ENCODE measurements around the gene ACSS3. TPM values are rescaled to one million over a fixed set of nuclear protein-coding genes. Genes with fewer than 3 reads are reported as not detected.
"Not testable (repeated sequence)": the region's sequence is repeated elsewhere in the genome, so short reads cannot be mapped to it uniquely, and the experiment has no call there.

Gene ACSS3
- not detected for polyA plus RNA-seq (2012; ENCODE audit: missing spikeins)

- TF ChIP-seq POLR2A (IDR thresholded peaks at IDR 0.05; ENCODE audit: low read depth, low read length) (no peak), TAF1 (IDR thresholded peaks at IDR 0.05; ENCODE audit: borderline replicate concordance, low read depth, low read length) (no peak), POLR2AphosphoS5 (IDR thresholded peaks at IDR 0.05; ENCODE audit: low read depth, low read length) (no peak)
- FAIRE-seq (no peak), DNase-seq (ENCODE audit: insufficient read length) (no peak)
Measured at GRCh38 chr12:81077686-81078441, at the start of gene ACSS3. ACSS3 (plus strand) TSS chr12:81078079; CDS start chr12:81078121, 42 bp downstream.

- no peak for TF ChIP-seq POLR2AphosphoS5 (IDR thresholded peaks at IDR 0.05; ENCODE audit: low read depth, low read length)
- no peak for TF ChIP-seq TAF1 (IDR thresholded peaks at IDR 0.05; ENCODE audit: borderline replicate concordance, low read depth, low read length)
- no peak for TF ChIP-seq POLR2A (IDR thresholded peaks at IDR 0.05; ENCODE audit: low read depth, low read length)
- FAIRE-seq: no peak
- no peak for DNase-seq (ENCODE audit: insufficient read length)
Measured at GRCh38 chr12:81034926-81035325, 43.0 kb upstream of the ACSS3 start.

GRCh38 chr12:81039231-81039630, 38.6 kb upstream of the ACSS3 start:
- DNase-seq (ENCODE audit: insufficient read length) (no peak), FAIRE-seq (no peak)
- TF ChIP-seq POLR2AphosphoS5 (IDR thresholded peaks at IDR 0.05; ENCODE audit: low read depth, low read length): no peak
- no peak for TF ChIP-seq TAF1 (IDR thresholded peaks at IDR 0.05; ENCODE audit: borderline replicate concordance, low read depth, low read length)
- no peak for TF ChIP-seq POLR2A (IDR thresholded peaks at IDR 0.05; ENCODE audit: low read depth, low read length)

- no peak for DNase-seq (ENCODE audit: insufficient read length)
- no peak for TF ChIP-seq TAF1 (IDR thresholded peaks at IDR 0.05; ENCODE audit: borderline replicate concordance, low read depth, low read length)
- no peak for TF ChIP-seq POLR2A (IDR thresholded peaks at IDR 0.05; ENCODE audit: low read depth, low read length)
- no peak for TF ChIP-seq POLR2AphosphoS5 (IDR thresholded peaks at IDR 0.05; ENCODE audit: low read depth, low read length)
- FAIRE-seq: no peak
Measured at GRCh38 chr12:81043979-81044740, 33.7 kb upstream of the ACSS3 start.

GRCh38 chr12:81064971-81065370, 12.9 kb upstream of the ACSS3 start:
- not testable (repeated sequence) for DNase-seq (ENCODE audit: insufficient read length); FAIRE-seq

GRCh38 chr12:81070846-81071245, 7.0 kb upstream of the ACSS3 start:
- DNase-seq (ENCODE audit: insufficient read length) (no peak), FAIRE-seq (no peak)
- no peak for TF ChIP-seq TAF1 (IDR thresholded peaks at IDR 0.05; ENCODE audit: borderline replicate concordance, low read depth, low read length)
- TF ChIP-seq POLR2AphosphoS5 (IDR thresholded peaks at IDR 0.05; ENCODE audit: low read depth, low read length): no peak

- no peak for DNase-seq (ENCODE audit: insufficient read length)
- TF ChIP-seq POLR2A (IDR thresholded peaks at IDR 0.05; ENCODE audit: low read depth, low read length) (no peak), TAF1 (IDR thresholded peaks at IDR 0.05; ENCODE audit: borderline replicate concordance, low read depth, low read length) (no peak), POLR2AphosphoS5 (IDR thresholded peaks at IDR 0.05; ENCODE audit: low read depth, low read length) (no peak)
- FAIRE-seq: no peak
Measured at GRCh38 chr12:81075539-81075938, 2.3 kb upstream of the ACSS3 start.

GRCh38 chr12:81077329-81077685, 572 bp upstream of the ACSS3 start:
- no peak for DNase-seq (ENCODE audit: insufficient read length)
- TF ChIP-seq TAF1 (IDR thresholded peaks at IDR 0.05; ENCODE audit: borderline replicate concordance, low read depth, low read length) (no peak), POLR2A (IDR thresholded peaks at IDR 0.05; ENCODE audit: low read depth, low read length) (no peak), POLR2AphosphoS5 (IDR thresholded peaks at IDR 0.05; ENCODE audit: low read depth, low read length) (no peak)
- no peak for FAIRE-seq

GRCh38 chr12:81078469-81079196, 754 bp downstream of the ACSS3 start:
- DNase-seq (ENCODE audit: insufficient read length): no peak
- no peak for FAIRE-seq
- TF ChIP-seq TAF1 (IDR thresholded peaks at IDR 0.05; ENCODE audit: borderline replicate concordance, low read depth, low read length): no peak
- no peak for TF ChIP-seq POLR2A (IDR thresholded peaks at IDR 0.05; ENCODE audit: low read depth, low read length)
- TF ChIP-seq POLR2AphosphoS5 (IDR thresholded peaks at IDR 0.05; ENCODE audit: low read depth, low read length): no peak

GRCh38 chr12:81079280-81080076, 1.6 kb downstream of the ACSS3 start:
- TF ChIP-seq POLR2A (IDR thresholded peaks at IDR 0.05; ENCODE audit: low read depth, low read length) (no peak), TAF1 (IDR thresholded peaks at IDR 0.05; ENCODE audit: borderline replicate concordance, low read depth, low read length) (no peak), POLR2AphosphoS5 (IDR thresholded peaks at IDR 0.05; ENCODE audit: low read depth, low read length) (no peak)
- DNase-seq (ENCODE audit: insufficient read length) (no peak), FAIRE-seq (no peak)

GRCh38 chr12:81080431-81080983, 2.6 kb downstream of the ACSS3 start:
- TF ChIP-seq TAF1 (IDR thresholded peaks at IDR 0.05; ENCODE audit: borderline replicate concordance, low read depth, low read length): no peak
- no peak for TF ChIP-seq POLR2AphosphoS5 (IDR thresholded peaks at IDR 0.05; ENCODE audit: low read depth, low read length)
- no peak for TF ChIP-seq POLR2A (IDR thresholded peaks at IDR 0.05; ENCODE audit: low read depth, low read length)
- no peak for FAIRE-seq
- no peak for DNase-seq (ENCODE audit: insufficient read length)
